Stimulated activated effector memory CD8-positive, alpha-beta T cell treated with anti-CD3 and anti-CD28 coated beads, Interleukin-12 subunit alpha, Interleukin-12 subunit beta, amount 100 ng/mL, for 72 hours (primary cell): Measurements from ENCODE around the gene SEPTIN12.

Experiments
- ATAC-seq: fragments of 150-1000 bp; cut with Tn5 transposase; 2 replicates; pipeline ENCODE4 v1.10.0; 2021
- DNase-seq, 2 donors: peaks; one replicate each; pipeline ENCODE4 v3.0.0; 2021 to 2022; ENCODE audit warnings: low spot score in 2 of 2
- H3K27ac Mint-ChIP-seq: one replicate; pipeline ENCODE4 v1.8.0; 2022; ENCODE audit warnings: mild to moderate bottlenecking, mixed read lengths
- H3K36me3 Mint-ChIP-seq: one replicate; pipeline ENCODE4 v1.8.0; 2022; ENCODE audit warnings: mild to moderate bottlenecking, mixed read lengths
- H3K4me1 Mint-ChIP-seq: one replicate; pipeline ENCODE4 v1.8.0; 2022; ENCODE audit warnings: mixed read lengths
- H3K4me3 Mint-ChIP-seq: one replicate; pipeline ENCODE4 v1.8.0; 2022; ENCODE audit warnings: mild to moderate bottlenecking, mixed read lengths
- H3K9me3 Mint-ChIP-seq: one replicate; pipeline ENCODE4 v1.8.0; 2022; ENCODE audit warnings: mixed read lengths

Gene SEPTIN12

GRCh38 chr16:4811773-4812172 lies 23.6 kb upstream of the SEPTIN12 start:
- DNase-seq (no peak), ATAC-seq (peak; percentile 19)
- no peaks in the 10 kb centered on the region for H3K9me3 Mint-ChIP-seq
- H3K36me3 Mint-ChIP-seq: peaks cover 100% of the 10 kb centered on the region
- no peak overlapping the region for H3K27ac Mint-ChIP-seq
- no peak overlapping the region for H3K4me3 Mint-ChIP-seq
- peaks cover 7% of the 10 kb centered on the region for H3K4me1 Mint-ChIP-seq

GRCh38 chr16:4811242-4811641 lies 23.1 kb upstream of the SEPTIN12 start:
- H3K36me3 Mint-ChIP-seq: peaks cover 100% of the 10 kb centered on the region
- no peak overlapping the region for H3K4me3 Mint-ChIP-seq
- DNase-seq (no peak), ATAC-seq (no peak)
- H3K27ac Mint-ChIP-seq: no peak overlapping the region
- no peaks in the 10 kb centered on the region for H3K9me3 Mint-ChIP-seq
- H3K4me1 Mint-ChIP-seq: peaks cover 7% of the 10 kb centered on the region

GRCh38 chr16:4806280-4806679 lies 18.1 kb upstream of the SEPTIN12 start:
- DNase-seq (no peak), ATAC-seq (no peak)
- Mint-ChIP-seq H3K4me1 (peaks cover 12% of the 10 kb centered on the region), H3K27ac (no peak overlapping the region), H3K4me3 (no peak overlapping the region), H3K9me3 (no peaks in the 10 kb centered on the region), H3K36me3 (peaks cover 77% of the 10 kb centered on the region)

- ATAC-seq (no peak), DNase-seq (no peak)
- Mint-ChIP-seq H3K4me1 (peaks cover 20% of the 10 kb centered on the region), H3K9me3 (no peaks in the 10 kb centered on the region), H3K4me3 (no peak overlapping the region), H3K36me3 (peaks cover 67% of the 10 kb centered on the region), H3K27ac (no peak overlapping the region)
Measured at GRCh38 chr16:4805231-4805630, 17.1 kb upstream of the SEPTIN12 start.

GRCh38 chr16:4803898-4804762 lies 16.0 kb upstream of the SEPTIN12 start:
- ATAC-seq: no peak
- Mint-ChIP-seq H3K27ac (no peak overlapping the region), H3K4me3 (peak overlapping the region; percentile 80)

GRCh38 chr16:4803401-4803844 lies 15.3 kb upstream of the SEPTIN12 start:
- H3K9me3 Mint-ChIP-seq: no peaks in the 10 kb centered on the region
- no peak overlapping the region for H3K27ac Mint-ChIP-seq
- ATAC-seq (no peak), DNase-seq (no peak)
- peak overlapping the region; percentile 80 for H3K4me3 Mint-ChIP-seq
- peaks cover 49% of the 10 kb centered on the region for H3K36me3 Mint-ChIP-seq
- peaks cover 24% of the 10 kb centered on the region for H3K4me1 Mint-ChIP-seq

More at GRCh38 chr16:4803898-4804762, 16.0 kb upstream of the SEPTIN12 start:
- peaks cover 23% of the 10 kb centered on the region for H3K4me1 Mint-ChIP-seq
- no peak for DNase-seq
- peaks cover 56% of the 10 kb centered on the region for H3K36me3 Mint-ChIP-seq
- H3K9me3 Mint-ChIP-seq: no peaks in the 10 kb centered on the region

- H3K9me3 Mint-ChIP-seq: no peaks in the 10 kb centered on the region
- H3K36me3 Mint-ChIP-seq: peaks cover 42% of the 10 kb centered on the region
- H3K4me3 Mint-ChIP-seq: peak overlapping the region; percentile 80
- DNase-seq (peak; percentile 92 to 98), ATAC-seq (peak; percentile 96)
- H3K4me1 Mint-ChIP-seq: peaks cover 24% of the 10 kb centered on the region
- H3K27ac Mint-ChIP-seq: no peak overlapping the region
Measured at GRCh38 chr16:4802659-4803287, 14.6 kb upstream of the SEPTIN12 start.

- Mint-ChIP-seq H3K4me1 (peaks cover 24% of the 10 kb centered on the region), H3K27ac (no peak within 1 kb of the TSS), H3K36me3 (peaks cover 36% of the 10 kb centered on the region), H3K4me3 (peak within 1 kb of the TSS; percentile 80), H3K9me3 (no peaks in the 10 kb centered on the region)
- DNase-seq (peak in 1 of 2 donors; percentile 52), ATAC-seq (peak; percentile 66)
Measured at GRCh38 chr16:4801962-4802658, 14.0 kb upstream of the SEPTIN12 start, which contains the start of gene ROGDI. Gene ROGDI, minus strand, starts transcription at chr16:4802633. Its CDS starts 62 bp downstream, at chr16:4802571.

GRCh38 chr16:4801051-4801961 lies 13.2 kb upstream of the SEPTIN12 start:
- DNase-seq: no peak

GRCh38 chr16:4800290-4801041 lies 12.3 kb upstream of the SEPTIN12 start:
- H3K4me3 Mint-ChIP-seq: peak overlapping the region; percentile 80
- H3K36me3 Mint-ChIP-seq: peaks cover 19% of the 10 kb centered on the region
- no peak for ATAC-seq
- DNase-seq: no peak
- H3K27ac Mint-ChIP-seq: peak overlapping the region; percentile 85
- peaks cover 24% of the 10 kb centered on the region for H3K4me1 Mint-ChIP-seq
- H3K9me3 Mint-ChIP-seq: no peaks in the 10 kb centered on the region

More at GRCh38 chr16:4801051-4801961, 13.2 kb upstream of the SEPTIN12 start:
- ATAC-seq: no peak
- Mint-ChIP-seq H3K27ac (peak overlapping the region; percentile 85), H3K4me1 (peaks cover 24% of the 10 kb centered on the region), H3K36me3 (peaks cover 28% of the 10 kb centered on the region), H3K9me3 (no peaks in the 10 kb centered on the region), H3K4me3 (peak overlapping the region; percentile 80)

GRCh38 chr16:4799171-4799855 lies 11.2 kb upstream of the SEPTIN12 start:
- Mint-ChIP-seq H3K36me3 (peaks cover 8% of the 10 kb centered on the region), H3K27ac (no peak overlapping the region), H3K9me3 (no peaks in the 10 kb centered on the region), H3K4me1 (peaks cover 24% of the 10 kb centered on the region), H3K4me3 (no peak overlapping the region)
- DNase-seq: no peak
- no peak for ATAC-seq

- no peaks in the 10 kb centered on the region for H3K9me3 Mint-ChIP-seq
- peak overlapping the region; percentile 6 for H3K27ac Mint-ChIP-seq
- H3K4me3 Mint-ChIP-seq: no peak overlapping the region
- peaks cover 19% of the 10 kb centered on the region for H3K4me1 Mint-ChIP-seq
- no peaks in the 10 kb centered on the region for H3K36me3 Mint-ChIP-seq
- ATAC-seq (no peak), DNase-seq (no peak)
Measured at GRCh38 chr16:4798456-4798855, 10.3 kb upstream of the SEPTIN12 start.

- no peak for ATAC-seq
- no peaks in the 10 kb centered on the region for H3K9me3 Mint-ChIP-seq
- no peak overlapping the region for H3K27ac Mint-ChIP-seq
- peaks cover 12% of the 10 kb centered on the region for H3K4me1 Mint-ChIP-seq
- no peak for DNase-seq
- H3K36me3 Mint-ChIP-seq: no peaks in the 10 kb centered on the region
- no peak overlapping the region for H3K4me3 Mint-ChIP-seq
Measured at GRCh38 chr16:4797805-4798252, 9.7 kb upstream of the SEPTIN12 start.
